Right ventricle myocardium inferior (tissue), 1 donor: ENCODE data around the gene FSTL4. TPM values are rescaled to one million over a fixed set of nuclear protein-coding genes. Genes with fewer than 3 reads are reported as not detected.

Experiments used
- ATAC-seq: fragments of 200-7000 bp; cut with Tn5 transposase; one replicate; pipeline ENCODE4 v1.9.1; 2020; ENCODE audit warnings: mild to moderate bottlenecking, moderate library complexity
- DNase-seq: peaks from one replicate; pipeline ENCODE4 v3.0.0; 2021; ENCODE audit errors: missing footprints
- intact Hi-C: fragments of 100-400 bp; cut with DNase I; formaldehyde crosslinking; loops from one replicate; pipeline ENCODE4 v1.11.0; 2022
- total RNA-seq: library from RNA; stranded (reverse); fragmentation: NEBNext Ultra II Directional; extraction: Animal tissue kit (Norgen Biotek cat#: 25700); gene quantifications from one replicate; pipeline ENCODE4 v1.2.1, GENCODE V29; 2021
- donor health status: DM: no; HTN: yes; CAD: no; lungs with severe emphysema.

Gene FSTL4
- total RNA-seq, 1 donor from 2014 or later, result not detected

- intact Hi-C loops, result no loop called here
- ATAC-seq, result no peak
- DNase-seq, result no peak
Measured at GRCh38 chr5:133389066-133389590, 223.2 kb downstream of the FSTL4 start.

GRCh38 chr5:133387621-133388020 lies 224.7 kb downstream of the FSTL4 start:
- DNase-seq, result no peak
- intact Hi-C loops, result no loop called here

DNA sequence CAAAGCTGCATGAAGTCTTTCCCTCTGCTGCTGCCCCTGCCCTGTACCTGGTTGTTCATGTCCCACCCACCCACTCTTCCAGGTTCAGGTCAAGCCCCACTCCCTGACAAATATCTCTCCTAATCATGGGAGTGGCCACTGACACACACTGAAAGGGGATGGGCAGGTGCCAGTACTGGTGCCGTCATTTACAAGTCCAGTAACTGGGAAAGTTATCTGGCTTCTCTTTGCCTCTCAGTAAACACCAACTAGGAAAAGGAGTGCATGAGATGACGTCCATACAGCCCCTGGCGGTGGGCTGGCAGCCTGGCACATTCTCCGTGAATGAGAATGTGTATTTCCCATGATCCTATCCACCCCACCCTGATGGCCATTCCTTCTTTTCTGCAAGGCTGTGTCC lies 225.2 kb downstream of the FSTL4 start:
- DNase-seq (no peak), ATAC-seq (no peak)
- intact Hi-C loops, result no loop called here

More at GRCh38 chr5:133387621-133388020, 224.7 kb downstream of the FSTL4 start:
- ATAC-seq, result no peak

DNA sequence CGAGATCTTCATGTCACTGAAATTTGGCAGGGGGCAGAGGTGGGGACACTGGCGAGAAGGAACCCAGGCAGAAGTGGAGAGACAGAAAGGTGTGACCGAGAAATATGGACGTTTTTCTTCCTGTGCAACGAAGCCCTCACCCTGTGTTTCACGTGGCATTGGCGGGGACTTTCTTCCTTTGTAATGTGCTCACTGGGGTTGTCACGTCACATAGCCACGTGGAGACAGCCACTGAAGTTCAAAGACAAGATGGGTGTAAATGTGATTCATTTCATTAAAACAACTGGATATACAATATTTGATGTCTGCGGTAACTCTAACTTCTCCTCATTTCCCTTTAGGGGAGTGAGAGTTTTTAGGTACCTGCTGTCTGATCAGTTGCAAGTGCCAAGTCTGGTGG lies 225.7 kb downstream of the FSTL4 start:
- intact Hi-C loops, result no loop called here
- DNase-seq, result no peak
- ATAC-seq, result no peak

- intact Hi-C loops, result no loop called here
- ATAC-seq (no peak), DNase-seq (no peak)
Measured at GRCh38 chr5:133385346-133385745, 227.0 kb downstream of the FSTL4 start.

DNA sequence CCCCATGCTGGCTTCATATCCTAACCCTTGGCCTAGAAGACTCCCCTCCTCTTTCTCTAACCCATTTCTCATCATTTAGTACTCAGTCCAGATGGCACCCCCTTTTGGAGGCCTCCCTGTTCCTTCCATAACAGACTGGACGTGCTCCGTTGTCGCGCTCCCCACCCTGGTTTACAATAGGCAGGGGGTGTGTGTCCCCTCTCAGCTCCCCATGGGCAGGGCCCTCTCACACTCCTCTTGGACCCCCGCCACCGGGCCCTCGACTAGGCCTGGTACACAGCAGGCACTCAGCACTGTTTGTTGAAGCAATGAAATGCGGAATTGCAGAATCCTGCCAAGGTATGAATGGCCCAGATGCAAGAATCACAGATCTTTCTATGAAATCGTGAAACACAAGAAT lies 227.4 kb downstream of the FSTL4 start:
- no peak for DNase-seq
- intact Hi-C loops, result no loop called here
- no peak for ATAC-seq

DNA sequence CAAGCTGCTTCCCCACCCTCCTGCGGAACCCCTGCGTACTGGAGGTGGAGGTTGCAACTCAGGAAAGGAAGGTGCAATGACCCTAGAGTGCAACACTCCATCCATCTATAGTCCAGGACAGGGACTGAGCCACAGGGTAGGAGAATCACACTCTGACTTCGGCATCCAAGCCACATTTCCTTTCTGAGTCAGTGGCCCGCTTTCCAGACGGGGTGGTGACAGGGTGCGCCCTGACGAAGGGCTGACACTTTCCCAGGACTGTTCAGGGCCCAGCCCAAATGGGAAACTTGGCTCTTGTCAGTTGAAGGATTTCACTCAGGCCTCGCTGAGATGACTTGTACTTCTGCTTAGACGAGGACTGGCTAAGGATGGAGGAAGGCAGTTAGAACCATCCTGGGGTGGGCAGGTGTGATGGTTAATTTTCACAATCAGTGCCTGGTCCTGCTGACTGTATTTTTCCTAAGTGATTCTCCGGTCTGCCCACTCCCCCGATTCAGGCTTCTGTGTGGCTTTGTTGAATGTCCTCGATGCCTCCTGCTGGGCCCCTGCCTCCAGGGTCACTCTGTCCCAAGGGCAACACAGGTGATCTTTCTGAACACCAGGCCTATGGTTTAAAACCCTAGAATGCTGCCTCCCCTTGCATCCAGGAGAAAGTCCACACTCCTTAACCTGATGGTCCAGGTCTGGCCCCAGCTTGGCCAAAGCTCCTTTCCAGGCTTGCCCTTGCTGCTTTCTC lies 228.1 kb downstream of the FSTL4 start:
- no peak for DNase-seq
- ATAC-seq, result peak; percentile 55
- intact Hi-C loops, result no loop called here

DNA sequence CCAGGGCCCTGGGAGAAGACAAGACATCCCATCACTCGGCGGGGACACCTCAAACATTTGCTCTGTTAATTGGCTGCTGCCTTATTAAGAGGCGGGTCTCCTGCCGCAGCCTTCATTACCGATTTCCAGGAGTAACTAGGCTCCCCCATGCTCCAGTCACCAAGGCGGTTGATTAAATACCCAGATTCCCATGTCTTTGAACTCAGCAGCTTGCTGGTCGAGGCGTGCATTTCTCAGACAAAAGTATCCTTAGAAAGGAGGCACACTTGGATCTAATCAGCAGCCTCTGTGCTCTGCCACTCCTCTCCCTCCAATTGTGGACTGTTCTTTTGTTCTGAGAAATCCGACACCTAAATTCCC lies 228.8 kb downstream of the FSTL4 start:
- DNase-seq (no peak), ATAC-seq (no peak)
- intact Hi-C loops, result no loop called here

- DNase-seq (no peak), ATAC-seq (no peak)
- intact Hi-C loops, result no loop called here
Measured at GRCh38 chr5:133382661-133383579, 229.4 kb downstream of the FSTL4 start.

DNA sequence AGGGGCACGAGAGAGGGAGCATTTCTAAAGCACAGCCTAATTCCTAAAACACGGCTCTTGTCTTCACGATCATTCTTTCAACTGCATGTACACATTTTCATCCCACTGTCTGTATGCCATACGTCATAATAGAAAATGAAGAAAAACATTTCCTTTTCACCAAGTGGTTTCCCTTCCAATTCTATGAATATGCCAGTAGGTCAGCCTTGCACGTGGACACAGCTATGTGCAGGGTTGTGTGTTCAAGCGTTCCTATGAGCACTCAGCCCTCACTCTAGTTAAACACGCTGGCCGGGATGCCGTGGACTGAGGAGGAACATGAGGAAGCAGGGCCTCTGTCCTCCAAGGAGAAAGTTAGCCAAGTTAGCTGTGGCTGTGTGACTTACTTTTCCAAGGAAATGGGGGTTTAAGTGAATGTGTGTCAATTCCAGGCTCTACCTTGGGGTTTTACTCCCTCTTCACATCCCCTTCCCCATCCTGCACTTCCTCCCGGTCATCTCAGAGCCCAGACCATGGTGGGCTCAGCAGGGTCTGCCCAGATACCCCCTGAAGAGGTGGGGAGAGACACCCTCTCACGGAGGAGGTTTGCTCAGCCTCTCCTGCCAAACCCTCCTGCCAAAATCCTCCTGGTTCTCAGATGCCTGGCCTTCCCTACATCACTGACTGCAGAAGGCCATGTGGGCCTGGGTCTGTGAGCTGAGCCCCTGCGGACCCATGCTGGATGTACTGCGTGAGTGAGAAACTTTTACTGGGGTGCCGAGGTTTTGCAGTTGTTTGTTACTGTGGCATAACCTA lies 230.6 kb downstream of the FSTL4 start:
- intact Hi-C loops, result no loop called here
- no peak for ATAC-seq

DNA sequence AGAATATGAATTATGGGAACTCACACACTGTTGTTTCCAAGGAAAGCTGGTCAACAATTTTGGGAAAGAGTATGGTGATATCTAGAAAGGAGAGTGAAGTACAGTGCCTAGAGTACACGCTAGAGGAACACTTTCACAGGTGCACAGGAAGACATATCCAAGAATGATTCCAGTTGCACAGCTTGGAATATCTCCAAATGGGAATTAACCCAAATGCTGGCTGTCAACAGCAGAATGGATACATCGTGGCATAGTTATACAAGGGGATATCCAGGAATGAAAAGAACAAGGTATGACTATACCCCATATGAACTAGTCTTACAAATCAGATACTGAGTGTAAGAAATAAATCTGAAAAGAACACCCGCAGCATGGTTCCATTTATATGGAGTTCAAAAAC lies 231.3 kb downstream of the FSTL4 start:
- DNase-seq (no peak), ATAC-seq (no peak)
- intact Hi-C loops, result no loop called here

More for the DNA sequence above, 230.6 kb downstream of the FSTL4 start:
- DNase-seq, result no peak

GRCh38 chr5:133377736-133378135 lies 234.6 kb downstream of the FSTL4 start:
- ATAC-seq, result no peak
- intact Hi-C loops, result no loop called here
- DNase-seq, result no peak

GRCh38 chr5:133376986-133377385 lies 235.4 kb downstream of the FSTL4 start:
- DNase-seq, result no peak
- ATAC-seq, result no peak
- intact Hi-C loops, result no loop called here

DNA sequence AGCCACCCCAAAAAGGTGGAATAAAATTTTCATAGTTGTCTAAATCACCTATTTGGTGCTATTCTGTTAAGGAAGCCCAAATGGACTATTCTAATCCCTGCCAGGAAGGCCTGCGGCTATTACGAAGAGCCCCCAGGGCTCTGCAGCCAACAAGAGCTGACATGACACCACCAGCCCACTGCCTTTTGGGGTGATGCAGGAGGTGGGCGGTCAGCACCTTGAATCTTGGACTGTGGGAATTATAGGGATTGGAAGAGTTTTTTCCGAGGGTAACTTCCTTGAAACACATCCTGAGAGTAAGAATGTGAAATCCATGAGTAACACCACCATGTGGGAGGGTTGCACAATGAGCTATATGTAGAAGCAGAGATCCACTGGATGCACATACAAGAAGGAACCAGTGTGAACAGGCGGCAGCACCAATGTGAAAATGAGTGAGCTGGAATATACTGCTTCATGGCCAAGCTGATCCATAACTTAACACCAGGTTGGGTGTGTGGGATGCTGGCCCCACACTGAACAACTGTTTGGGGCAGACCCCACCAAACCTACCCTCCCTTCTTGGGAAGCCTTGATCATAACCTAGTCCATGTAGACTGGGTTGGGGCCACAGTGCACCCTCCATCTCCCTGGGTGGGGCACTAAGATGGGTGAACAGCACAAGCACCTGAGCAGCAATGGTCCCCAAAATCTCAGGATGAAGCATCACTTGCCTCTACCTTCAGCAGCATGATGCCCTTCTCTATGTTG lies 239.0 kb downstream of the FSTL4 start:
- intact Hi-C loops, result no loop called here
- DNase-seq (no peak), ATAC-seq (no peak)

DNA sequence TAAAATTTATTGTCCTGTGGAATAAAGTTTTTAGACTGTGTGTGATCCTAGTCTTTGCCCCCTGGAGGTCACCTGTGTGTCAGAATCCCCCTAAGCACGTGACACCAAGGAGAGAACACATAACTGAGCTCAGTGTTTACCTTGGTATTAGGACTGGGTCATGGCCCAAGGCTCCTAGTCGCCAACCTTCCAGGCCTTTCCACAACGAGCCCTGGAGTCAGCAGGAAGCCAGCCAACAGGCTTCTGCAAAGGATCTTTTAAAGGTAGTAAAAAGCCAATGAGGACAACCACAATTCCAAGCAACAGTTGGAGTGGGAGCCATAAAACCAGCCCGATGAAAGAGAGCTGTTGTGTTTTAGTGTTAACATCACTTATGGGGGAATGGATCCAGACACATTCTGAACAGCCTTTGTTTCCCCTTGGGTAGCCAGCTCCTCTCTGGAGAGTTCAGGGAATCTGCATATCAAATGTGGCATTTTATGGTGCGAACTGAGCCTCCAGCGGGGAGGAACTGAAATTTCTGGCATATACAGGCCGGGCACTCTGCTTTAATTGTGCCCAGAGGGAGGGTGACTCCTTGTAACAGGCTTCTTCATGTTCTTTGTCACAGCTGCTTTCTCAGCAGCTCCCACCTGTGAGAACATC lies 239.9 kb downstream of the FSTL4 start:
- intact Hi-C loops, result no loop called here
- ATAC-seq (no peak), DNase-seq (no peak)

- ATAC-seq (peak; percentile 53), DNase-seq (no peak)
- intact Hi-C loops, result no loop called here
Measured at GRCh38 chr5:133371371-133372155, 240.8 kb downstream of the FSTL4 start.

- intact Hi-C loops, result no loop called here
- DNase-seq, result no peak
- ATAC-seq, result no peak
Measured at GRCh38 chr5:133370904-133371303, 241.4 kb downstream of the FSTL4 start.
